Natural killer cell (primary cell): ENCODE results near the gene SNX8. TPM values are rescaled to one million over a fixed set of nuclear protein-coding genes. Genes with fewer than 3 reads are reported as not detected.
A peak's percentile ranks its signal among the peaks of the same experiment; 100 is the strongest.

Experiments
- ATAC-seq, 3 donors: fragments of 150-1000 bp in 2 of 3; fragments of 200-7000 bp in 1 of 3; cut with Tn5 transposase; 1 replicate in 1 of 3; 2 replicates in 2 of 3; pipeline ENCODE4 v1.10.0; 2021; ENCODE audit warnings: mild to moderate bottlenecking in 2 of 3, moderate library complexity in 2 of 3
- DNase-seq, 2 donors: peaks; one replicate each; pipeline versions ENCODE4 v3.0.0 to v3.0.0-alpha.2; 2013 to 2021; ENCODE audit warnings: mixed read lengths in 1 of 2
- H3K27ac ChIP-seq: one replicate; pipeline ENCODE4 v1.5.1; 2013; ENCODE audit warnings: mild to moderate bottlenecking, low read length
- H3K27me3 ChIP-seq: one replicate; pipeline ENCODE4 v1.6.1; 2013; ENCODE audit warnings: low read length; ENCODE audit not compliant: control insufficient read depth, insufficient read depth
- H3K36me3 ChIP-seq: one replicate; pipeline ENCODE4 v1.6.1; 2013; ENCODE audit warnings: low read length; ENCODE audit not compliant: control insufficient read depth, insufficient read depth
- H3K4me1 ChIP-seq: one replicate; pipeline ENCODE4 v1.6.1; 2013; ENCODE audit warnings: low read length; ENCODE audit not compliant: control insufficient read depth, insufficient read depth
- H3K4me3 ChIP-seq: one replicate; pipeline ENCODE4 v1.5.1; 2013; ENCODE audit warnings: low read length
- H3K9me3 ChIP-seq: one replicate; pipeline ENCODE4 v1.6.1; 2013; ENCODE audit warnings: low read length; ENCODE audit not compliant: control insufficient read depth, insufficient read depth
- H3K27ac Mint-ChIP-seq, 2 donors: one replicate each; pipeline ENCODE4 v1.8.0; 2022; ENCODE audit warnings: mild to moderate bottlenecking in 2 of 2, mixed read lengths in 2 of 2, moderate library complexity in 1 of 2
- H3K27me3 Mint-ChIP-seq, 2 donors: one replicate each; pipeline ENCODE4 v1.8.0; 2022; ENCODE audit warnings: low read depth in 2 of 2, mixed read lengths in 2 of 2
- H3K36me3 Mint-ChIP-seq: one replicate; pipeline ENCODE4 v1.8.0; 2022; ENCODE audit warnings: mixed read lengths
- H3K4me1 Mint-ChIP-seq, 2 donors: one replicate each; pipeline ENCODE4 v1.8.0; 2022; ENCODE audit warnings: mixed read lengths in 2 of 2
- H3K4me3 Mint-ChIP-seq: one replicate; pipeline ENCODE4 v1.8.0; 2022; ENCODE audit warnings: mild to moderate bottlenecking, moderate library complexity, mixed read lengths
- H3K9me3 Mint-ChIP-seq, 2 donors: one replicate each; pipeline ENCODE4 v1.8.0; 2022; ENCODE audit warnings: mixed read lengths in 2 of 2
- WGBS: methylation state at CpG from one replicate; pipeline ENCODE4 v1.1.7; 2013; ENCODE audit warnings: missing lambda C conversion rate; ENCODE audit not compliant: insufficient coverage; 5-methylcytosine and 5-hydroxymethylcytosine counted together
- intact Hi-C: fragments of 100-400 bp; cut with micrococcal nuclease; formaldehyde crosslinking; loops from one replicate; pipeline ENCODE4 v1.14.2; 2022
- total RNA-seq, 4 donors: library from RNA; stranded (reverse); fragments of 120-200 nt in 1 of 4; gene quantifications; one replicate each; pipeline versions ENCODE4 v1.2.3 to v1.2.4, GENCODE V29; 2013 to 2022
- TF ChIP-seq, protein P1 (sequence below): fragments of 200-600 bp; IDR thresholded peaks from one replicate; pipeline ENCODE4 v1.8.0; 2022; ENCODE audit warnings: antibody characterized with exemption

Gene SNX8
- total RNA-seq, 3 donors from 2014 or later (not counting 1 experiment from before 2014, with no cell fraction given): 8.3 to 15.7 (median 12.6) TPM

DNA sequence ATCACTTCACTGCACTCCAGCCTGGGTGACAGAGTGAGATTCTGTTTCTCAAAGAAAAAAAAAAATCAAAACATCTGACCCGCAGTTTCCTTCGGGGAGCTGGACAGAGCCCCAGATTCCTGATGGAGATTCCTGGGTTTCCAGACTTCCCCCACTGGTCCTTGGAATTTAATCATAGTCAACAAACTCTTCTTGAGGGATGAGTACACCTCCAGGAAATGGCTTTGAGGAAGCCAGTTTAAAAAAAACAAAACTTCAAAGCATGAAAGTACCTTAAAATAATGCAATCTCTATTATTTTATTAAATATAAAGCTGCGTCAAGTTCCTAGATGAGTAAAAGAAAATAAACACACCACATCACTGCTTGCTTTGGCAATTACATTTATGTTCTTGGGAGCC, 80.3 kb downstream of the SNX8 start:
- H3K36me3 Mint-ChIP-seq: no peaks in the 10 kb centered on the region
- DNase-seq: no peak
- peaks cover 28 to 33% of the 10 kb centered on the region in 2 donors for H3K4me1 Mint-ChIP-seq
- H3K27ac Mint-ChIP-seq: no peak overlapping the region
- no peaks in the 10 kb centered on the region for H3K9me3 Mint-ChIP-seq
- no peak for ATAC-seq
- no peaks in the 10 kb centered on the region for H3K27me3 Mint-ChIP-seq
- H3K36me3 ChIP-seq: peaks cover 24% of the 10 kb centered on the region
- H3K4me3 ChIP-seq: no peak overlapping the region
- no peaks in the 10 kb centered on the region for H3K27me3 ChIP-seq
- intact Hi-C loops: no loop called here
- H3K27ac ChIP-seq: no peak overlapping the region
- TF ChIP-seq, protein P1, sequence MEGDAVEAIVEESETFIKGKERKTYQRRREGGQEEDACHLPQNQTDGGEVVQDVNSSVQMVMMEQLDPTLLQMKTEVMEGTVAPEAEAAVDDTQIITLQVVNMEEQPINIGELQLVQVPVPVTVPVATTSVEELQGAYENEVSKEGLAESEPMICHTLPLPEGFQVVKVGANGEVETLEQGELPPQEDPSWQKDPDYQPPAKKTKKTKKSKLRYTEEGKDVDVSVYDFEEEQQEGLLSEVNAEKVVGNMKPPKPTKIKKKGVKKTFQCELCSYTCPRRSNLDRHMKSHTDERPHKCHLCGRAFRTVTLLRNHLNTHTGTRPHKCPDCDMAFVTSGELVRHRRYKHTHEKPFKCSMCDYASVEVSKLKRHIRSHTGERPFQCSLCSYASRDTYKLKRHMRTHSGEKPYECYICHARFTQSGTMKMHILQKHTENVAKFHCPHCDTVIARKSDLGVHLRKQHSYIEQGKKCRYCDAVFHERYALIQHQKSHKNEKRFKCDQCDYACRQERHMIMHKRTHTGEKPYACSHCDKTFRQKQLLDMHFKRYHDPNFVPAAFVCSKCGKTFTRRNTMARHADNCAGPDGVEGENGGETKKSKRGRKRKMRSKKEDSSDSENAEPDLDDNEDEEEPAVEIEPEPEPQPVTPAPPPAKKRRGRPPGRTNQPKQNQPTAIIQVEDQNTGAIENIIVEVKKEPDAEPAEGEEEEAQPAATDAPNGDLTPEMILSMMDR: no peak
- WGBS: 96% methylated on average over 3 of the region's 3 CpGs
- peak overlapping the region; percentile 55 for H3K4me3 Mint-ChIP-seq
- no peaks in the 10 kb centered on the region for H3K9me3 ChIP-seq
- peaks cover 46% of the 10 kb centered on the region for H3K4me1 ChIP-seq

DNA sequence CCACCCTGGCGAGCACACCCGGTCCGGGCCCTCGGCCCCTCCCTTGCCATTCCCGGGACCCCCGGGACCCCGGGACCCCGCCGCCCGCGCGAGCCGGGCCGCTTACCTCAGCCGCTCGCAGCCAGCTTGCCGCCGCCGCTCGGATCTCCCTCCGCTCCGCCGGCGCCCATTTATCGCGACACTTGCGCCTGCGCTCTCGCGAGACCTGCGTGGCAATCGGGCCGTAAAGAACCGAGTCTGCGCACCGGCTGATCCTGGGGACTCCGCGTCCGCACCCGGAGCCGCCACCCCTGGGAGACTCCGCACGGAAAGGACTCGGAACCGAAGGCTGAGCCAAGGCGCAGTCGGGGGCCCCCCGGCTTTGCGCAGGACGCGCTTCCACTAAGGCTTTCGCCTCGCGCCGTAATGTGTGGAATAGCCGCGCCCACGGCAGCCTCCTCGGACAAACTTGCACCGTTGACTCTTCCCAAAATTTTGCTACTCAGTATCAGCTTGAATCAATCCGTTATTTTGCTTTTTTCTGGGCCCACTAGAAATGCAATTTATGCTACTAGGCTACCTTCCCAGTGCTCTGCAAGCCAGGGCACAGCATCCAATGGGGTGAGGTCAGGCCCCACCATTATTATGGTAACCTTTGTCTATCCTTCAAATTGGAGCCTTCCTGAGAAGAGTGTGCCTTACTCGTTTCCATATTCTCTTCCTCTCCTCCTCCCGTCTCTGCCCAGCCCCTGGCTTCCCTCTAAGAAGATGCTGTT, 81.3 kb downstream of the SNX8 start, which contains the start of gene MAD1L1:
TSS of gene MAD1L1 (minus strand) at position 180 of the 755 bp plus-strand sequence. CDS start 2,812 bp downstream, outside the sequence.
- Mint-ChIP-seq H3K9me3 (no peaks in the 10 kb centered on the region), H3K27ac (peak within 1 kb of the TSS; percentile 81 to 84), H3K4me3 (peak within 1 kb of the TSS; percentile 95), H3K27me3 (no peaks in the 10 kb centered on the region), H3K4me1 (peaks cover 28 to 35% of the 10 kb centered on the region in 2 donors), H3K36me3 (no peaks in the 10 kb centered on the region)
- Histone ChIP-seq H3K4me1 (peaks cover 43% of the 10 kb centered on the region), H3K36me3 (peaks cover 18% of the 10 kb centered on the region), H3K9me3 (no peaks in the 10 kb centered on the region), H3K27ac (peak within 1 kb of the TSS; percentile 35), H3K4me3 (peak within 1 kb of the TSS; percentile 98), H3K27me3 (no peaks in the 10 kb centered on the region)
- DNase-seq (peak; percentile 89 to 95), ATAC-seq (peak; percentile 91 to 96 (median 94))
- under 1% methylated on average over 62 of the region's 63 CpGs for WGBS
- TF ChIP-seq, protein P1: no peak
- intact Hi-C loops: loop anchor here (1.0 kb wide), 1 partner anchor 115 kb away; no protein-coding TSS in a partner anchor

DNA sequence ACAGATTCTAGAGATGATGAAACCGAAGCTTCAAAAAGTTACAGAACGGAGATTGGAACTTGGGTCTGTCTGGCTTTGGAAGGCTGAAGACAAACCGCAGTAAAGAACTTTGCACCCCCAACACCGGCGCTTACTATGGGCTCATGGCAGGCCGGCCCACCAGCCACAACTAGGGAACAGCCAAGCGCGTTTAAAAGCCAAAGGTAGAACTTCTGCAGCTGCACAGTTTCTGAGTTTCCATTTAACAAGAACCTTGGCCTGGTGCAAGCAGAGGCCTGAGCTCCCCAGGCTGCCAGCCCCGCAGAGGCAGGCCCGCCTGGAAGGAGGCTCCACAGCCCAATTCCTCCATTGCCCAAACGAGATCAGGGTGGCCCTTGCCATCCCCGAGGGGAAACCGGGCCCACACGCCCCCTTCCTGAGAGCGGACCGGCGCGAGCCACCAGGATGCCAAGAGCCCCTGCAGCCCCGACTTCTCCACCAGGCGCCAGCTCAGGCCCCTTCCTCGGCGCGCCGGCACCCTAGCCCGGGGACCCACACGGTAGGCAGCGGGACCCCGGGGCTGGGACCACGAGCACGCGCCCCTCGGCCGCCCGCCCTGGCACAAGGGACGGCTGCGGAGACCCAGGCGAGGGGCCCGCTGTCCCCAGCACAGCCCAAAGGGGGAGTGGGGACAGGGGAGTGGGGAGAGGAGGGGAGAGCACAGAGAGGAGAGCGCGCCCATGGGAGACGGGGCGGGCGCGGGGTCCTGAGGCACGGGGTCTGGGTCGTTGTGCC, 82.1 kb downstream of the SNX8 start:
- H3K4me1 Mint-ChIP-seq: peaks cover 28 to 35% of the 10 kb centered on the region in 2 donors
- Histone ChIP-seq H3K9me3 (no peaks in the 10 kb centered on the region), H3K27me3 (no peaks in the 10 kb centered on the region), H3K27ac (no peak overlapping the region), H3K4me3 (peak overlapping the region; percentile 98), H3K36me3 (peaks cover 17% of the 10 kb centered on the region), H3K4me1 (peaks cover 37% of the 10 kb centered on the region)
- no peaks in the 10 kb centered on the region for H3K36me3 Mint-ChIP-seq
- DNase-seq (peak in 1 of 2 donors; percentile 47), ATAC-seq (peak; percentile 47 to 65 (median 64))
- TF ChIP-seq, protein P1: no peak
- no peaks in the 10 kb centered on the region for H3K9me3 Mint-ChIP-seq
- peak overlapping the region; percentile 41 to 84 for H3K27ac Mint-ChIP-seq
- 2% methylated on average over 46 of the region's 46 CpGs for WGBS
- intact Hi-C loops: loop anchor here (1.0 kb wide), 1 partner anchor 116 kb away; no protein-coding TSS in a partner anchor
- H3K4me3 Mint-ChIP-seq: peak overlapping the region; percentile 88
- no peaks in the 10 kb centered on the region for H3K27me3 Mint-ChIP-seq
